Cardiac atrium fibroblast (primary cell): Measurements from ENCODE around the gene FOXL1. TPM values are rescaled to one million over a fixed set of nuclear protein-coding genes. Genes with fewer than 3 reads are reported as not detected.

ENCODE experiments used
- total RNA-seq: library from RNA; depleted of rRNA; stranded (reverse); fragments of >200 nt; gene quantifications from 2 replicates; pipeline ENCODE4 v1.2.3, GENCODE V29; 2015

Gene FOXL1
- 1.6 and 3.1 TPM in 2 replicates for total RNA-seq

GRCh38 chr16:86578061-86578599, at the start of gene FOXL1:
Gene FOXL1, plus strand, starts transcription at chr16:86578549. Its CDS starts 175 bp downstream, at chr16:86578724.

GRCh38 chr16:86554917-86555703, 23.2 kb upstream of the FOXL1 start, which contains the start of gene MTHFSD:
Gene MTHFSD, minus strand, starts transcription at chr16:86555235. Its CDS starts 51 bp downstream, at chr16:86555184.

GRCh38 chr16:86566601-86566965, 11.8 kb upstream of the FOXL1 start, which contains the start of gene FOXC2:
Gene FOXC2, plus strand, starts transcription at chr16:86566829. Its CDS starts 507 bp downstream, at chr16:86567336.

Other genes starting within 250 kb of the FOXL1 start
- 0.16 TPM in 1 of 2 replicates, not detected in the other for gene FOXF1, start 68.0 kb upstream of the FOXL1 start, total RNA-seq
- gene MTHFSD, start 23.3 kb upstream of the FOXL1 start, total RNA-seq, result 13.9 and 19.9 TPM in 2 replicates
- gene FOXC2, start 11.7 kb upstream of the FOXL1 start, total RNA-seq, result 2.2 and 4.9 TPM in 2 replicates